Dermis lymphatic vessel endothelial cell (primary cell): Measurements from ENCODE around the gene PLK5. TPM values are rescaled to one million over a fixed set of nuclear protein-coding genes. Genes with fewer than 3 reads are reported as not detected.

Experiments
- total RNA-seq: library from RNA; depleted of rRNA; stranded (reverse); fragments of >200 nt; gene quantifications from 2 replicates; pipeline ENCODE4 v1.2.1, GENCODE V29; 2014

PLK5 gene
- total RNA-seq, result not detected in 2 replicates

GRCh38 chr19:1523412-1524286, at the start of gene PLK5:
TSS of gene PLK5 (plus strand) at chr19:1524077. CDS start at chr19:1526997, 2,920 bp downstream.

GRCh38 chr19:1478934-1479707, 44.8 kb upstream of the PLK5 start, which contains the start of gene C19orf25:
TSS of gene C19orf25 (minus strand) at chr19:1479215. CDS start at chr19:1478903, 312 bp downstream.

GRCh38 chr19:1490311-1491113, 33.4 kb upstream of the PLK5 start, which contains the start of gene PCSK4:
TSS of gene PCSK4 (minus strand) at chr19:1490350. CDS start at chr19:1490346, 4 bp downstream.

GRCh38 chr19:1491114-1491848, 32.6 kb upstream of the PLK5 start, which contains the start of gene REEP6:
TSS of gene REEP6 (plus strand) at chr19:1491181. CDS start at chr19:1491270, 89 bp downstream.

GRCh38 chr19:1512671-1513498, 11.0 kb upstream of the PLK5 start, which contains the start of gene ADAMTSL5:
TSS of gene ADAMTSL5 (minus strand) at chr19:1513019. CDS start at chr19:1510943, 2,076 bp downstream.

GRCh38 chr19:1568320-1569019, 44.6 kb downstream of the PLK5 start, which contains the start of gene MEX3D:
TSS of gene MEX3D (minus strand) at chr19:1568325. CDS start at chr19:1568058, 267 bp downstream.

Other genes starting within 250 kb of the PLK5 start
- gene FAM174C, start 248.5 kb upstream of the PLK5 start, total RNA-seq, result 12.2 and 12.7 TPM in 2 replicates
- gene EFNA2, start 238.2 kb upstream of the PLK5 start, total RNA-seq, result not detected in 2 replicates
- 63.5 and 98.7 TPM in 2 replicates for gene NDUFS7, start 140.2 kb upstream of the PLK5 start, total RNA-seq
- 6.0 and 6.6 TPM in 2 replicates for gene GAMT, start 122.5 kb upstream of the PLK5 start, total RNA-seq
- 56.1 and 65.0 TPM in 2 replicates for gene DAZAP1, start 116.5 kb upstream of the PLK5 start, total RNA-seq
- gene RPS15, start 85.7 kb upstream of the PLK5 start, total RNA-seq, result 339 and 445 TPM in 2 replicates
- gene APC2, start 74.0 kb upstream of the PLK5 start, total RNA-seq, result under 0.01 TPM in 2 replicates
- gene C19orf25, start 44.9 kb upstream of the PLK5 start, total RNA-seq, result 17.0 and 17.9 TPM in 2 replicates
- gene PCSK4, start 33.7 kb upstream of the PLK5 start, total RNA-seq, result 0.52 and 0.65 TPM in 2 replicates
- gene REEP6, start 32.9 kb upstream of the PLK5 start, total RNA-seq, result 0.22 and 0.26 TPM in 2 replicates
- gene ADAMTSL5, start 11.1 kb upstream of the PLK5 start, total RNA-seq, result not detected in 2 replicates
- gene MEX3D, start 44.2 kb downstream of the PLK5 start, total RNA-seq, result 44.1 and 48.3 TPM in 2 replicates
- gene MBD3, start 68.8 kb downstream of the PLK5 start, total RNA-seq, result 79.7 and 84.2 TPM in 2 replicates
- gene UQCR11, start 81.4 kb downstream of the PLK5 start, total RNA-seq, result 67.6 and 93.4 TPM in 2 replicates
- gene TCF3, start 128.5 kb downstream of the PLK5 start, total RNA-seq, result 44.1 and 52.1 TPM in 2 replicates
- not detected in 2 replicates for gene ONECUT3, start 229.4 kb downstream of the PLK5 start, total RNA-seq